Activated CD8-positive, alpha-beta T cell treated with anti-CD3 and anti-CD28 coated beads for 36 hours (primary cell): ENCODE results near the gene DICER1. TPM values are rescaled to one million over a fixed set of nuclear protein-coding genes. Genes with fewer than 3 reads are reported as not detected.

Source experiments
- ATAC-seq: fragments of 200-7000 bp; cut with Tn5 transposase; one replicate; pipeline ENCODE4 v1.10.0; 2021; ENCODE audit warnings: mild to moderate bottlenecking, moderate library complexity
- CTCF ChIA-PET: fragments of 350-600 bp; sonication (Branson Sonifier 250); formaldehyde crosslinking; loops from one replicate; lab custom pipeline; 2021; ENCODE audit warnings: antibody characterized with exemption; lab: Charles Lee
- POLR2A ChIA-PET: fragments of 350-600 bp; sonication (Branson Sonifier 250); formaldehyde crosslinking; loops from one replicate; lab custom pipeline; 2021; ENCODE audit warnings: antibody characterized with exemption; lab: Charles Lee
- DNase-seq: peaks from one replicate; pipeline ENCODE4 v3.0.0-alpha.2; 2020
- H3K27ac Mint-ChIP-seq: one replicate; pipeline ENCODE4 v1.8.0; 2021; ENCODE audit warnings: mild to moderate bottlenecking, mixed read lengths
- H3K27me3 Mint-ChIP-seq: one replicate; pipeline ENCODE4 v1.8.0; 2021; ENCODE audit warnings: mixed read lengths
- H3K36me3 Mint-ChIP-seq: one replicate; pipeline ENCODE4 v1.8.0; 2021; ENCODE audit warnings: low read depth, mixed read lengths
- H3K4me1 Mint-ChIP-seq: one replicate; pipeline ENCODE4 v1.8.0; 2021; ENCODE audit warnings: low read depth, mixed read lengths
- H3K4me3 Mint-ChIP-seq: one replicate; pipeline ENCODE4 v1.8.0; 2021; ENCODE audit warnings: mild to moderate bottlenecking, moderate library complexity, mixed read lengths
- H3K9me3 Mint-ChIP-seq: one replicate; pipeline ENCODE4 v1.8.0; 2021; ENCODE audit warnings: mixed read lengths
- CTCF ChIP-seq: fragments of 200-600 bp; IDR thresholded peaks from one replicate; pipeline ENCODE4 v1.8.0; 2022; ENCODE audit warnings: antibody characterized with exemption, mild to moderate bottlenecking
- intact Hi-C: fragments of 100-400 bp; cut with micrococcal nuclease; formaldehyde crosslinking; loops from one replicate; pipeline ENCODE4 v1.10.0; 2022
- total RNA-seq, 2 experiments: library from RNA; stranded (reverse); gene quantifications; one replicate each; pipeline ENCODE4 v1.2.3, GENCODE V29; 2021

The DICER1 gene
- total RNA-seq, 2 experiments from 2014 or later, result 45.3 to 50.3 TPM

GRCh38 chr14:95065411-95065810, 91.9 kb downstream of the DICER1 start:
- ATAC-seq (no peak), DNase-seq (no peak)
- H3K27ac Mint-ChIP-seq, result no peak overlapping the region
- H3K4me3 Mint-ChIP-seq, result no peak overlapping the region
- no peaks in the 10 kb centered on the region for H3K4me1 Mint-ChIP-seq
- H3K27me3 Mint-ChIP-seq, result peaks cover 3% of the 10 kb centered on the region
- ChIA-PET CTCF (no interaction called here), POLR2A (no interaction called here)
- intact Hi-C loops, result no loop called here
- TF ChIP-seq CTCF, result no peak
- no peaks in the 10 kb centered on the region for H3K36me3 Mint-ChIP-seq
- H3K9me3 Mint-ChIP-seq, result no peaks in the 10 kb centered on the region

- H3K36me3 Mint-ChIP-seq, result no peaks in the 10 kb centered on the region
- no peaks in the 10 kb centered on the region for H3K4me1 Mint-ChIP-seq
- no peak for TF ChIP-seq CTCF
- intact Hi-C loops, result no loop called here
- POLR2A ChIA-PET, result no interaction called here
- ATAC-seq (no peak), DNase-seq (no peak)
- H3K9me3 Mint-ChIP-seq, result no peaks in the 10 kb centered on the region
- H3K27me3 Mint-ChIP-seq, result peaks cover 3% of the 10 kb centered on the region
- CTCF ChIA-PET, result no interaction called here
- no peak overlapping the region for H3K4me3 Mint-ChIP-seq
- H3K27ac Mint-ChIP-seq, result no peak overlapping the region
Observed at GRCh38 chr14:95064734-95065133, 92.6 kb downstream of the DICER1 start.

GRCh38 chr14:95064256-95064655, 93.1 kb downstream of the DICER1 start:
- ATAC-seq (no peak), DNase-seq (no peak)
- intact Hi-C loops, result no loop called here
- ChIA-PET CTCF (no interaction called here), POLR2A (no interaction called here)
- TF ChIP-seq CTCF, result no peak
- H3K27me3 Mint-ChIP-seq, result peaks cover 3% of the 10 kb centered on the region
- no peak overlapping the region for H3K4me3 Mint-ChIP-seq
- H3K27ac Mint-ChIP-seq, result no peak overlapping the region
- H3K4me1 Mint-ChIP-seq, result peaks cover 2% of the 10 kb centered on the region
- H3K36me3 Mint-ChIP-seq, result no peaks in the 10 kb centered on the region
- no peaks in the 10 kb centered on the region for H3K9me3 Mint-ChIP-seq

GRCh38 chr14:95063391-95063790, 93.9 kb downstream of the DICER1 start:
- TF ChIP-seq CTCF, result no peak
- ATAC-seq (no peak), DNase-seq (no peak)
- peaks cover 11% of the 10 kb centered on the region for H3K4me1 Mint-ChIP-seq
- H3K36me3 Mint-ChIP-seq, result no peaks in the 10 kb centered on the region
- H3K4me3 Mint-ChIP-seq, result no peak overlapping the region
- no peak overlapping the region for H3K27ac Mint-ChIP-seq
- H3K9me3 Mint-ChIP-seq, result no peaks in the 10 kb centered on the region
- POLR2A ChIA-PET, result no interaction called here
- no peaks in the 10 kb centered on the region for H3K27me3 Mint-ChIP-seq
- intact Hi-C loops, result no loop called here
- CTCF ChIA-PET, result no interaction called here

- DNase-seq, result no peak
- no peak overlapping the region for H3K4me3 Mint-ChIP-seq
- CTCF ChIA-PET, result no interaction called here
- TF ChIP-seq CTCF, result no peak
- H3K27me3 Mint-ChIP-seq, result no peaks in the 10 kb centered on the region
- H3K36me3 Mint-ChIP-seq, result no peaks in the 10 kb centered on the region
- peaks cover 14% of the 10 kb centered on the region for H3K4me1 Mint-ChIP-seq
- no peaks in the 10 kb centered on the region for H3K9me3 Mint-ChIP-seq
- intact Hi-C loops, result no loop called here
- POLR2A ChIA-PET, result no interaction called here
- no peak overlapping the region for H3K27ac Mint-ChIP-seq
- no peak for ATAC-seq
Observed at GRCh38 chr14:95062946-95063345, 94.4 kb downstream of the DICER1 start.
